ENCODE measurements around the gene PLXNC1.
A peak's percentile ranks its signal among the peaks of the same experiment; 100 is the strongest.

Gene PLXNC1

DNA sequence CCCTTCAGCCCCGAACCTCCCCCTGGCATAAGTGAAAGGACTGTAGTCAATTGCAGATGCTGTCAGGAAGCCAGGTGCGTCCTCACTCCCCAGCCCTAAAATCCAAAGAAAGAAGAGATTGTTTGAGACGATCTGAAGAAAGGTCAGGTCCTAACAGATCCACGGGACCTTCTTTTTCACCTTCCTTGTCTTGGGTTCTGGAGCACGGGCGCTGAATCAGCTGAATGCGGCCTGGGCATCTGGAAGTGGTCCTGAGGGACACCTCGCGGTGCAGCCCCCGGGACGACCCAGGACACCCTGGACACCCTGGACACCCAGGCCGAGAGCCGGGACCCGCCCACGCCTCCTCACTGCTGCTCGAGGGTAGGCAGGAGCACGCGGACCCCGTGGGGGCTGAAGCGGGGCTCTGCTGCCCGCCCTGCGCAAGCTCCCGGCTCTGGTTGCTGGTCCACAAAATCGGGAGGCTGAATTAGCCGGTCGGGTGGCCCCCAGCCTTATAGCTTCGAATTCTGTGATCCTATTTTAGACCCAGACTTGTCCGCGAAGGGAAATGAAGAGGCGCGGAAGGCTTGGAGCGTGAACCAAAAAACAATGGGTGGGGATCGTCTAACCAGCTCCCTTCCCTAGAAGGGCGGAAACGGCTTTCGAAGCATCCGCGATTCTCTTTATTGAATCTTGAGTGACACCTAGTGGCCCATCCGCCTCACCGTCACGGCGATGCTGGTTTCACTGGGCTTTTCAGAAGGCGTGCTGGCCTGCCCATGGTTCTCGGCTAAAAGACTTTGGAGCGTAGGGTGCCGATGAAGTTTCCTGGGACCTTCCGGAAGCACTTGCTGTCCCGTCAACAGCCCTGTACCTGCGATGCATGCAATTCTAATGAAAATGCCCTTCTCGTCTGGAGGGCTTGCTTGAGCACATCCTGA is 46.4 kb upstream of the PLXNC1 start:
- H3K36me3 ChIP-seq (ENCODE audit: control insufficient read depth, insufficient read depth, low read length) = no peaks in the 10 kb centered on the region
- TF ChIP-seq, protein P1, sequence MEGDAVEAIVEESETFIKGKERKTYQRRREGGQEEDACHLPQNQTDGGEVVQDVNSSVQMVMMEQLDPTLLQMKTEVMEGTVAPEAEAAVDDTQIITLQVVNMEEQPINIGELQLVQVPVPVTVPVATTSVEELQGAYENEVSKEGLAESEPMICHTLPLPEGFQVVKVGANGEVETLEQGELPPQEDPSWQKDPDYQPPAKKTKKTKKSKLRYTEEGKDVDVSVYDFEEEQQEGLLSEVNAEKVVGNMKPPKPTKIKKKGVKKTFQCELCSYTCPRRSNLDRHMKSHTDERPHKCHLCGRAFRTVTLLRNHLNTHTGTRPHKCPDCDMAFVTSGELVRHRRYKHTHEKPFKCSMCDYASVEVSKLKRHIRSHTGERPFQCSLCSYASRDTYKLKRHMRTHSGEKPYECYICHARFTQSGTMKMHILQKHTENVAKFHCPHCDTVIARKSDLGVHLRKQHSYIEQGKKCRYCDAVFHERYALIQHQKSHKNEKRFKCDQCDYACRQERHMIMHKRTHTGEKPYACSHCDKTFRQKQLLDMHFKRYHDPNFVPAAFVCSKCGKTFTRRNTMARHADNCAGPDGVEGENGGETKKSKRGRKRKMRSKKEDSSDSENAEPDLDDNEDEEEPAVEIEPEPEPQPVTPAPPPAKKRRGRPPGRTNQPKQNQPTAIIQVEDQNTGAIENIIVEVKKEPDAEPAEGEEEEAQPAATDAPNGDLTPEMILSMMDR (IDR thresholded peaks at IDR 0.05; ENCODE audit: insufficient read depth, low read length, poor library complexity, severe bottlenecking) = peak; percentile 77
- peaks cover 3% of the 10 kb centered on the region for H3K27me3 ChIP-seq (replicated peaks; ENCODE audit: control insufficient read depth, insufficient read depth, low read length)
- DNase-seq (ENCODE audit: extremely low read depth, insufficient read length) = peak; percentile 70
- H3K4me3 ChIP-seq (replicated peaks; ENCODE audit: low read depth, low read length) = peak overlapping the region; percentile 55

DNA sequence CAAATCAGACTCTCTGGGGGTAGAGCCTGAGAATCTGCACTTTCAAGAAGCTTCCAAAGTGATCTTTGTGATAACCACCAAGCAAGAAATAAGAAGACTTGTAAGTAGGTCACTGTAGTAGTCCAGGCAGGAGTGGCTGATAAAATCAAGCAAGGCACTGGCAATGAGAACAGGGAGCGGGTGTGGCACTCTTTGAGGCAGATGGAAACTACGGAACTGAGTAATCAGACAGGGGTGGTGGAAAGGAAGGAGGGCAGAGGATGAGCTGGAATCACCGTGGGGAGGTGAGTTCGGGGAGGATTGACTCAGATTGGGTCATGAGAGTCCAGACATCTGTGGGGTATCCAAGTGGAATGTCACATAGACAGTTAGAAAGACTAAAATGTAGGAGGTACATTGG is 44.4 kb upstream of the PLXNC1 start:
- Histone ChIP-seq H3K36me3 (ENCODE audit: control insufficient read depth, insufficient read depth, low read length) (no peaks in the 10 kb centered on the region), H3K27me3 (replicated peaks; ENCODE audit: control insufficient read depth, insufficient read depth, low read length) (peaks cover 3% of the 10 kb centered on the region), H3K4me3 (replicated peaks; ENCODE audit: low read depth, low read length) (no peak overlapping the region)
- no peak for DNase-seq (ENCODE audit: extremely low read depth, insufficient read length)
- TF ChIP-seq, protein P1 (IDR thresholded peaks at IDR 0.05; ENCODE audit: insufficient read depth, low read length, poor library complexity, severe bottlenecking) = no peak

DNA sequence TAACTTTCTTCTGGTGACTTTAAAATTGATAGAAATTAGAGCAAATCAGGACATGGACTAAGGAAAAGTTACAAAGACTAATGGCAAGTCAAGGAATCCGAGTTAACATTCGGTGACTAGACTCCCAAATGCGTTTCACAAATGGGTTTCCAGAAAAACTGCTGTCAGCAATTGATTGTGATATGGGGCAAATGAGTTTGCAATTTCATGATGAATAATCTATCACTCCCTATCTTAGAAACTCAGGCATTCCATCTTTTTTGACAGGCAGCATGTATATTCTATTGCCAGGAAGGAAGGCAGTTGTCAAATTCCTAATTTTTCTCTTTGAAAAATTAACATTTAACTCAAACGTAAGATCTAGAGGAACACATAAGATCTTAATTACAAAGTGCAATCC is 40.5 kb upstream of the PLXNC1 start:
- H3K36me3 ChIP-seq (ENCODE audit: control insufficient read depth, insufficient read depth, low read length) = no peaks in the 10 kb centered on the region
- TF ChIP-seq, protein P1 (IDR thresholded peaks at IDR 0.05; ENCODE audit: insufficient read depth, low read length, poor library complexity, severe bottlenecking) = no peak

DNA sequence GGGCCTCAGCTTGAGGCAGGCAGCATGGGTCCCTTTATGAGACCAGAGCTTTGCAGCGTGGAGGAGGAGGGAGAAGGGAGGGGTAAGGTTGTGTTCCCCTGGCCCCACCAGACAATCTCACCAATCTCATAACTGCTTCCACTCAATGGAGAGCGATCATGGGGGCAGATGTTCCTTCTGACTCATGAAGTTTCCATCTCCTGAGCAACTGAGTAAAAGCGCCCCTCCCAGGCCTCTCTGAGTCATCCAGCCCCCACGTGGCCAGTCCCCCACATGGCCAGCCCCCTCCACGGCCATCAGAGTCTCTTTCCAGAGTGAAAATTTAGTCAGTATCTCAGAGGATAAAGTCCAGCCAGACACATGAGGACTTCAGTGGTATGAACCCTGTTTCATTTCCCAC is 39.2 kb upstream of the PLXNC1 start:
- TF ChIP-seq, protein P1 (IDR thresholded peaks at IDR 0.05; ENCODE audit: insufficient read depth, low read length, poor library complexity, severe bottlenecking) = no peak
- H3K4me3 ChIP-seq (replicated peaks; ENCODE audit: low read depth, low read length) = no peak overlapping the region
- DNase-seq (ENCODE audit: extremely low read depth, insufficient read length) = no peak
- H3K36me3 ChIP-seq (ENCODE audit: control insufficient read depth, insufficient read depth, low read length) = no peaks in the 10 kb centered on the region
- H3K27me3 ChIP-seq (replicated peaks; ENCODE audit: control insufficient read depth, insufficient read depth, low read length) = peaks cover 1% of the 10 kb centered on the region; the same call in 1 of the 2 replicates

More for the DNA sequence above, 40.5 kb upstream of the PLXNC1 start:
- no peak overlapping the region for H3K4me3 ChIP-seq (replicated peaks; ENCODE audit: low read depth, low read length)
- peaks cover 1% of the 10 kb centered on the region; the same call in 1 of the 2 replicates for H3K27me3 ChIP-seq (replicated peaks; ENCODE audit: control insufficient read depth, insufficient read depth, low read length)
- no peak for DNase-seq (ENCODE audit: extremely low read depth, insufficient read length)

DNA sequence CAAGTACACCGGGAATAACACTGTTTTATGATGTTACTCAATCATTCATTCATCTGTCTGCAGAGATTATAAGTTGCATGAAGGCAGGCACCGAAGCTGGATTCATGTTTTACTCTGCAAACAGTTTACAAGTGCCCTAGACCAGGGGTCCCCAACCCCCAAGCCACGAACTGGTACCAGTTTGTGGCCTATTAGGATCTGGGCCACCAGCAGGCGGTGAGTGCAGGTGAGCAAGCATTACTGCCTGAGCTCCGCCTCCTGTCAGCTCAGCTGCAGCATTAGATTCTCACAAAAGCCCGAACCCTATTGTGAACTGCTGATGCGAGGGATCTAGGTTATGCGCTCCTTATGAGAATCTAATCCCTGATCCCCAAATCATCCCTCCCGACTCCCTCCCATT is 38.1 kb upstream of the PLXNC1 start:
- H3K27me3 ChIP-seq (replicated peaks; ENCODE audit: control insufficient read depth, insufficient read depth, low read length) = peaks cover 1% of the 10 kb centered on the region; the same call in 1 of the 2 replicates
- TF ChIP-seq, protein P1 (IDR thresholded peaks at IDR 0.05; ENCODE audit: insufficient read depth, low read length, poor library complexity, severe bottlenecking) = no peak
- DNase-seq (ENCODE audit: extremely low read depth, insufficient read length) = no peak
- H3K36me3 ChIP-seq (ENCODE audit: control insufficient read depth, insufficient read depth, low read length) = no peaks in the 10 kb centered on the region
- no peak overlapping the region for H3K4me3 ChIP-seq (replicated peaks; ENCODE audit: low read depth, low read length)

Data from GM06990 (cell line).